Activated T-helper 1 cell treated with anti-CD3 and anti-CD28 coated beads, Interleukin-2, amount 50 U/mL, for 16 hours (primary cell): Measurements from ENCODE around the gene RPL31.

Source experiments
- DNase-seq, 2 donors: peaks; one replicate each; pipeline ENCODE4 v3.0.0-alpha.2; 2020; ENCODE audit warnings: low read depth in 1 of 2, low spot score in 1 of 2

The RPL31 gene

GRCh38 chr2:100993294-100993693, 8.8 kb upstream of the RPL31 start:
- DNase-seq: no peak

GRCh38 chr2:100995309-100996075, 6.6 kb upstream of the RPL31 start:
- no peak for DNase-seq

- no peak for DNase-seq
These were observed 4.4 kb upstream of the RPL31 start for GRCh38 chr2:100997509-100998234.

DNA sequence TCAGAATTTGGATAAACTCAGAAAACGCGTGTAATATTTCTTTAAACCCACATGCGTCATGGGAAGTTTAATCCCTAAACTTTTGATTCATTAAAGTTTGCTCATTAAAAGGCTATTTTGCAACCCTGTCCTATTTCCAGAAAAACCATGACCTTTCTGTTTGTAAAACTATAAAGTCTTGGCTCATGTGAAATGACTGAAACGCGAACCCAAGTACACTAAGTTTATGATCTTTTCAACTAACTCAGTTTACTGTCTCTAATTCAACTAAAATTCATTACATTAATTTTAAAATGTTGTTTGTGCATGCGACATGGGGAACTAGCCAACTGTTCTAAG, 3.9 kb upstream of the RPL31 start:
- no peak for DNase-seq

- DNase-seq: no peak
These were observed 2.1 kb upstream of the RPL31 start for GRCh38 chr2:100999995-101000394.

DNA sequence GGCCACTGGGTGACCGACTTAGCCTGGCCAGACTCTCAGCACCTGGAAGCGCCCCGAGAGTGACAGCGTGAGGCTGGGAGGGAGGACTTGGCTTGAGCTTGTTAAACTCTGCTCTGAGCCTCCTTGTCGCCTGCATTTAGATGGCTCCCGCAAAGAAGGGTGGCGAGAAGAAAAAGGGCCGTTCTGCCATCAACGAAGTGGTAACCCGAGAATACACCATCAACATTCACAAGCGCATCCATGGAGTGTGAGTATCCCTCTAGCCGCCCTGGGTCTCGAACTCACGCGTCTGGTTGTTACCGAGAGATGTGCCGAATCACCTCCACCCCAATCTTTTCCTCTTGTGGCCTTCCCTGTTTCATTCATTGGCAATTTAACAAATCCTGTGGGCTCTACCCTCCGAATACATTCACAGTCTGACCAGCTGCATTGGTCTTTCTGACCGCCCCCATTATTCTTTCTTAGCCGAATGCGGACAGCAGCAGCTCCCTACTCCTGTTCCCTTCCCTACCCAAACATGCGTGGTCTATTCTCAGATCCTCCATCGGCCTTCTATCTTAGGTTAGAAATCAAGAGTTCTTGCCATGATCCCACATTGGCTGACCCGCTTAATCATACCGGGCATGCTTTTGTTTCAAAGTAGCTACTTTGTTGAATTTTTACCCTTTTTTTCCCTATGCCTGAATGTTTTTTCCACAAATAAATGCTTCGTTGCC, 631 bp downstream of the RPL31 start:
- DNase-seq: no peak

- DNase-seq: no peak
These were observed 1.2 kb downstream of the RPL31 start for GRCh38 chr2:101003278-101003775.

DNA sequence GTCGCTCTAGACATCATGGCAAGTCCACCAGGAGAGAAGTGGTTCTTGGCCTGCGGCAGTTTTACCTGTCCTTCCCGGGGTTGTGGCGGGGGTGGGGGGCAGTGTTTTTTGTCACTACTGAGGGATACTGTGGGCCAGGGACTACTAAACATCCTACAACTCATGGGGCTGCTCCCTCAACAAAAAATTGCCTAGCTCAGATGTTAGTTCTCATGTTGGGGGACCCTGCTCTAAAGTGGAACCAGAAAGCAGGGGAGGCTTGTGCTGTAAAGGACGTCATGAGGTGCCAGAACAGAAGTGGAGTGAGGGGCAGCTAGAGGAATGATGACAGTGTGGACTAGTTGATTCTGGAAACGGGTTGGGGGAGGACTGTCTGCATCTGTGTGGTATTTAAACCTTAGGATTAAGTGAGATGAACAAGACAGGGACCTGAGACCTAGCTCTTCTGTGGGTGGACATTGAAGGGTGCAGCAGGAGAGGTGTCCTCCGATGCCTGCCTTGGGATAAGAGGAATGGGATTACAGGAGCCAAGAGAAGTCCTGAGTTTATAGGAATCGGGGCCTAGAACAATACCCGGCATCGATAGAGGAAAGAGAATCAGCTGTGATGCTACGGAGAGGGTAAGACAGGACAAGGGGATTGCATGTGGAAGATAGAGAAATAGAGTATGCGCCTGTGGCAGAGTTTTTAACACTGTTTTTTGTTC, 2.7 kb downstream of the RPL31 start:
- no peak for DNase-seq

DNA sequence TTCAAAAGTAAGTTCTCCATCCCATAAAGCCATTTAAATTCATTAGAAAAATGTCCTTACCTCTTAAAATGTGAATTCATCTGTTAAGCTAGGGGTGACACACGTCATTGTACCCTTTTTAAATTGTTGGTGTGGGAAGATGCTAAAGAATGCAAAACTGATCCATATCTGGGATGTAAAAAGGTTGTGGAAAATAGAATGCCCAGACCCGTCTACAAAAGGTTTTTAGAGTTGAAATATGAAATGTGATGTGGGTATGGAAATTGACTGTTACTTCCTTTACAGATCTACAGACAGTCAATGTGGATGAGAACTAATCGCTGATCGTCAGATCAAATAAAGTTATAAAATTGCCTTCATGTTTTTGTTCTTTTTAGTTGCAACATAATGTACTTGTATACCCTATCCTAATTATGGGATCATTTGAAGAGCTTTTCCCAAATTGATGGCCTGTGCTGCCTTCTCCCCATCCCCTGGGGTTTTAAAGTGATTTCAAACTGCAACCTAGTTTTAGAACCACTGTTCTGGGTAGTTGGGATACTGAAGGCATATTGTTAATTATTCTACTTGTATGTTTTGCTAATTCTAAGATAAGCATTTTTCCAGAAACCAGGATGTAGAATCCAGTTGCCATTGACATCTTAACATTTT, 4.1 kb downstream of the RPL31 start:
- DNase-seq: no peak

DNA sequence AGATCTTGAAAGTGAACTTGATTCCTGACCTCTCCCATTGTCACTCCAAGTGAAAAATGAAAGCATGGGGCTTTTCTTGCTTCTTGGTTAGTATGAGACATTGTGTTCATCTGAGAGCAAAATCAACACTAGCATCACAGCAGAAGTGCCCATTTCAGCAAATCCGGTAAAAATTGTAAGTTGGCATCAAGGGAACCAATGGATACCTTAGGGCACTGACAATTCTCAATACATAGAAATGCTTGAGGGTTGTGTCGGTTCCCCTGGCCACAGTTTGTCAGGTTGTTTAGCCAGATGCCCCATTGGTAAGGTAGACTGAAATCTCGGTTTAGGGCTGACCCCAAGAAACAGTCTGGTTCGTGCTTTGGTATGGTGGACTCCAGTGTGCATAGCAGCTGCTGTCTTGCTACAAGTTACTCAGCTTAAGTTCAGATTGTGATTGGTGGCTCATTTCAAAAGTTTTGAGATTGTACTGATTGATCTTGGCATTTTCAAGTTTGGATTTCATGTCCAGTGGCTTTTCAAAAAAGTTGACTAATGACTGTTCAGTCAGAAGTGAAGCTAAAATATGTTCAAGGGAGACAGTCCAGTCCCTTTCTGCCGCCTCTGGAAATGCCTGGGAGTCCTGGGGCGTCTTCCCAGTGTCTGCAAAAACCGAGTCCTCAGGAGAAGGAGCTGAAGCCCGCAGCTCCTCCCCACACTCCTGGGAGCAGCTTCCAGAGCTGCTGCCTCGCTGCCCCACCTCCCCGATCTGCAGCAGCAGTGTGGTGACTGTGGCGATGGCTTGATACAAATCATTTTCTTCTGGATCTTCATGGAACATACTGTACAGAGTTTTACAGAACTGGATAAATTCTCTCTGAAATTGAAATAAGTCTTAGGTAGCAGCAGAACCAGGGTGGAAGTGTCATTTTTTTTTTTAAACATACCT, 5.6 kb downstream of the RPL31 start:
- DNase-seq: no peak

DNA sequence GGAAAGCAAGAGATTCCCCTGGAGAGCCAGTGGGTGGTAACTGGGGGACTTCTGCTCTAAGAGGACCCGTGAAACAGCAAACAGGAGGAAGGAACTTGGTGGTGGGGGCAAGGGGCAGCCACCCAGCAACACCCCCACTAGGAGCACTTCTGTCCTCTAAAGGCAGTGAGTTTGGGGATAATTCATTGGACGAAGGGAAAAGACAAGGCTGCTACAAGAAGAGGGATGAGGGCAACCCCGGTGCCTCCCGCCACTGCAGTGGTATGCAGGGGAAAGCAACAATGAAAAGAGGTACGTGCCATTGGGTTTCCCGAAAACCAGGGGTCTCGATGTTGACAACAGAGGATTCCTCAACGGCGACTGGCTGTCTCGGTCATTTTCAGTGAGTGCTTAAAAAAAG, 9.1 kb downstream of the RPL31 start:
- DNase-seq: no peak

DNA sequence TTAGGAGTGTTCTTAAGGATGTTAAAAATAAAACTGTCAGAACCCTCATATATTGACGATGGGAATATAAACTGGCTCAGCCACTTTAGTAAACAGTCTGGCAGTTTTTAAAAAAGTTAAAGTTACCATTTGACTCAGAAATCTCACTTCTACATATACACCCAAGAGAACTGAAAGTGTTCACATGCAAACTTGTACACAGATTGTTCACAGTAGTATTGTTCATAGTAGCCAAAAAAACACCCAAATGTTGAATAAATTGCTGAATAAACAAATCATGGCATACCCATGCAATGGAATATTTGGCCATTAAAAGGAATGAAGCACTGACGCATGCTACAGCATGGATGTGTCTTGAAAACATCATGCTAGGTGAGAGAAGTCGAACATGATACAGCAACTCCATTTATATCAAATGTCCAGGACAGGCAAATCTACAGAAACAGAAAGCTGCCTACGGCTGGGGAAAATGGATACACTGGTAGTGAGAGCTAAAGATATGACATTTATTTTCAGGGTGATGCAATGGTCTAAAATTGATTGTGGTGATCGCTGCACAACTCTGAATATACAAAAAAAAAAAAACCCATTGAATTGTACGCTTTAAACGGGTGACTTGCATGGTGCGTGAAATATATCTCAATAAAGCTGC, 10.1 kb downstream of the RPL31 start:
- no peak for DNase-seq

DNA sequence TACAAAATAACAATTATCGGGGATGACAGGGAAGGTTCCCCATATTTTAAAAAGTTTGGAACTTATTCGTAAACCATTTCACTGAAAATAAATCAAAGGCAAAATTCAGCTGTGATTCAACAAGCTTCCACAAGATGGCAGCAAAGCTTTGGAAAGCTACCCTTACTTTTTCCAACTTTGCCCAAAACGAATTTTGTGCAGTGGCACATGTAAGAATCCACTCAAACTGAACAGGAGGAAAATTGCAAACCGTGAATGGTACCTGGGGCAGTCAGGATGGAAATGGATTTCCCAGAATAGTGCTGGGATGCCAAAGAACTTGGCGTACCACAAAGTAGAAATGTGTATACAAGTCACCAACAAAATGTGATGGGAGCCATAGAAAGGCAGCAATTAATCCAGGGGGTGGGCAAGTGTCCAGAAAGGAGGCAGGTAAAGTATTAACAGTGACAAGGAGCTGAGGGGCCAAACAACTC, 10.7 kb downstream of the RPL31 start:
- no peak for DNase-seq

- no peak for DNase-seq
These were observed 12.3 kb downstream of the RPL31 start for GRCh38 chr2:101014264-101014857.

DNA sequence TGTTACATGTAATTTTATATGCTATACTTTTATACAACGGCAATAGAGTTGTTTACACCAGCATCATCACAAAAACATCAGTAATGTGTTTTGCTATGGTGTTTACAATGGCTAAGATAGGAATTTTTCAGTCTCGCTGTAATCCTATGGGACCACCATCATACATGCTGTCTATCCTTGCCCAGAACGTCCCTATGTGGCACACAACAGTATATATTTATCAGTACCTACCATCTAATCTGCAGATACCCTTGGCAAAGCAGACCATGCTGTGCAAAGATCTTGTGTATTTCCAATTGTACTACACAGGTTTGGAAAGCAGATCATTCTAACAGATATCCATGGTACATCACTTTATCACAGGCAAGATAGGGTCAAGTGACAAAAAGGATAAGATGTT, 15.3 kb downstream of the RPL31 start:
- DNase-seq: no peak

- no peak for DNase-seq
These were observed 16.8 kb downstream of the RPL31 start for GRCh38 chr2:101018934-101019333.

GRCh38 chr2:101022221-101022620, 20.1 kb downstream of the RPL31 start:
- no peak for DNase-seq

- no peak for DNase-seq
These were observed 21.4 kb downstream of the RPL31 start for GRCh38 chr2:101023327-101024107.
